Common myeloid progenitor, CD34-positive (primary cell): Measurements from ENCODE around the gene PUM1.
A peak's percentile ranks its signal among the peaks of the same experiment; 100 is the strongest.

ENCODE experiments used
- CTCF ChIA-PET: fragments of 350-600 bp; sonication (Branson Sonifier 250); formaldehyde crosslinking; loops from one replicate; lab custom pipeline; 2021; ENCODE audit warnings: antibody characterized with exemption; lab: Charles Lee
- POLR2A ChIA-PET: fragments of 350-600 bp; sonication (Branson Sonifier 250); formaldehyde crosslinking; loops from one replicate; lab custom pipeline; 2021; ENCODE audit warnings: antibody characterized with exemption; lab: Charles Lee
- DNase-seq, 3 donors: peaks; one replicate each; pipeline versions ENCODE4 v3.0.0 to v3.0.0-alpha.2; 2013
- H3K27ac ChIP-seq, 2 experiments: 1 replicate in 1 of 2; 2 replicates in 1 of 2; pipeline ENCODE4 v1.7.0; 2013; ENCODE audit warnings: inconsistent platforms in 2 of 2, low read length in 2 of 2, mild to moderate bottlenecking in 2 of 2, low read depth in 1 of 2, moderate library complexity in 1 of 2; ENCODE audit not compliant: severe bottlenecking in 2 of 2, insufficient read depth in 1 of 2, poor library complexity in 1 of 2
- H3K27me3 ChIP-seq, 5 experiments: replicated peaks in 2 of 5; 1 replicate in 3 of 5; 2 replicates in 2 of 5; pipeline versions ENCODE4 v1.6.1 to v1.7.0; 2013; ENCODE audit warnings: low read length in 4 of 5, mild to moderate bottlenecking in 2 of 5, moderate library complexity in 2 of 5, inconsistent platforms in 1 of 5; ENCODE audit not compliant: insufficient read depth in 5 of 5, control insufficient read depth in 4 of 5
- H3K36me3 ChIP-seq, 4 experiments: 1 replicate in 2 of 4; 2 replicates in 2 of 4; pipeline versions ENCODE4 v1.6.1 to v1.7.0; 2013; ENCODE audit warnings: low read length in 3 of 4, control low read depth in 1 of 4, mild to moderate bottlenecking in 1 of 4; ENCODE audit not compliant: control insufficient read depth in 4 of 4, insufficient read depth in 4 of 4
- H3K4me1 ChIP-seq, 4 experiments: 1 replicate in 3 of 4; 2 replicates in 1 of 4; pipeline versions ENCODE4 v1.6.1 to v1.7.1; 2013; ENCODE audit warnings: low read length in 3 of 4, mild to moderate bottlenecking in 3 of 4, control low read depth in 1 of 4, inconsistent platforms in 1 of 4, moderate library complexity in 1 of 4; ENCODE audit not compliant: control insufficient read depth in 4 of 4, insufficient read depth in 4 of 4; ENCODE audit errors: control extremely low read depth in 1 of 4
- H3K4me3 ChIP-seq, 7 experiments: 1 replicate in 4 of 7; 2 replicates in 3 of 7; pipeline versions ENCODE4 v1.5.1 to v1.7.0; 2013; ENCODE audit warnings: mild to moderate bottlenecking in 7 of 7, low read length in 6 of 7, moderate library complexity in 6 of 7, inconsistent platforms in 2 of 7, low read depth in 2 of 7, control low read depth in 1 of 7; ENCODE audit not compliant: insufficient read depth in 4 of 7, control insufficient read depth in 1 of 7; ENCODE audit errors: extremely low read depth in 1 of 7
- H3K9me3 ChIP-seq, 5 experiments: 1 replicate in 4 of 5; 2 replicates in 1 of 5; pipeline versions ENCODE4 v1.6.1 to v1.7.1; 2013; ENCODE audit warnings: low read length in 4 of 5, mild to moderate bottlenecking in 2 of 5, inconsistent platforms in 1 of 5, low read depth in 1 of 5, moderate library complexity in 1 of 5; ENCODE audit not compliant: control insufficient read depth in 4 of 5, insufficient read depth in 2 of 5; ENCODE audit errors: control extremely low read depth in 1 of 5
- WGBS: methylation state at CpG from one replicate; pipeline ENCODE4 v1.1.5; 2013; ENCODE audit not compliant: insufficient coverage; 5-methylcytosine and 5-hydroxymethylcytosine counted together

The PUM1 gene

GRCh38 chr1:30892671-30893073 is 172.8 kb downstream of the PUM1 start:
- peaks cover 0 to 88% (median 30%) of the 10 kb centered on the region in 5 experiments for H3K27me3 ChIP-seq
- H3K4me1 ChIP-seq = peaks cover 0 to 4% (median 2%) of the 10 kb centered on the region in 4 experiments
- H3K27ac ChIP-seq = no peak overlapping the region
- no peaks in the 10 kb centered on the region for H3K36me3 ChIP-seq
- ChIA-PET CTCF (interaction anchor here (1.5 to 3.9 kb wide), 3 partner anchors 11 to 91 kb away, joined by 7 to 19 read pairs (median 10); no protein-coding TSS in a partner anchor), POLR2A (no interaction called here)
- no peak for DNase-seq
- no peaks in the 10 kb centered on the region for H3K9me3 ChIP-seq
- H3K4me3 ChIP-seq = no peak overlapping the region
- 94% methylated on average over 6 of the region's 6 CpGs for WGBS

GRCh38 chr1:30891227-30891552 is 174.3 kb downstream of the PUM1 start:
- DNase-seq = no peak
- CTCF ChIA-PET = interaction anchor here (1.0 to 3.9 kb wide), 3 partner anchors 14 to 89 kb away, joined by 3 to 19 read pairs (median 10); no protein-coding TSS in a partner anchor
- H3K4me1 ChIP-seq = peaks cover 0 to 4% (median 2%) of the 10 kb centered on the region in 4 experiments

GRCh38 chr1:30890502-30891226 is 174.9 kb downstream of the PUM1 start:
- H3K36me3 ChIP-seq = no peaks in the 10 kb centered on the region
- no peaks in the 10 kb centered on the region for H3K9me3 ChIP-seq
- H3K4me3 ChIP-seq = no peak overlapping the region
- DNase-seq = no peak
- no peak overlapping the region for H3K27ac ChIP-seq
- POLR2A ChIA-PET = interaction anchor here (0.6 kb wide), 1 partner anchor 14 kb away, joined by 3 read pairs; no protein-coding TSS in a partner anchor
- peaks cover 0 to 4% (median 2%) of the 10 kb centered on the region in 4 experiments for H3K4me1 ChIP-seq
- WGBS = 88% methylated on average over 8 of the region's 10 CpGs
- peaks cover 0 to 89% (median 38%) of the 10 kb centered on the region in 5 experiments for H3K27me3 ChIP-seq
- CTCF ChIA-PET = interaction anchor here (1.0 to 3.9 kb wide), 2 partner anchors 15 to 89 kb away, joined by 3 to 19 read pairs; no protein-coding TSS in a partner anchor

More at GRCh38 chr1:30891227-30891552, 174.3 kb downstream of the PUM1 start:
- Histone ChIP-seq H3K36me3 (no peaks in the 10 kb centered on the region), H3K4me3 (no peak overlapping the region), H3K27me3 (peaks cover 0 to 88% (median 35%) of the 10 kb centered on the region in 5 experiments), H3K27ac (no peak overlapping the region), H3K9me3 (no peaks in the 10 kb centered on the region)
- WGBS = 93% methylated on average over 5 of the region's 5 CpGs
- POLR2A ChIA-PET = interaction anchor here (0.6 kb wide), 1 partner anchor 15 kb away, joined by 3 read pairs; no protein-coding TSS in a partner anchor

GRCh38 chr1:30889511-30889910 is 176.0 kb downstream of the PUM1 start:
- H3K4me1 ChIP-seq = peaks cover 0 to 4% (median 2%) of the 10 kb centered on the region in 4 experiments

GRCh38 chr1:30888975-30889374 is 176.5 kb downstream of the PUM1 start:
- Histone ChIP-seq H3K4me1 (peaks cover 0 to 4% (median 2%) of the 10 kb centered on the region in 4 experiments), H3K27ac (no peak overlapping the region), H3K9me3 (no peaks in the 10 kb centered on the region), H3K36me3 (no peaks in the 10 kb centered on the region), H3K4me3 (no peak overlapping the region), H3K27me3 (peaks cover 0 to 85% (median 33%) of the 10 kb centered on the region in 5 experiments)
- no peak for DNase-seq
- CTCF ChIA-PET = no interaction called here
- no CpG with 5 or more reads among the region's 3 CpGs for WGBS
- POLR2A ChIA-PET = no interaction called here

More at GRCh38 chr1:30889511-30889910, 176.0 kb downstream of the PUM1 start:
- DNase-seq = no peak
- no peak overlapping the region for H3K4me3 ChIP-seq
- WGBS = no CpG with 5 or more reads among the region's 5 CpGs
- H3K36me3 ChIP-seq = no peaks in the 10 kb centered on the region
- H3K27me3 ChIP-seq = peaks cover 0 to 84% (median 31%) of the 10 kb centered on the region in 5 experiments
- POLR2A ChIA-PET = no interaction called here
- CTCF ChIA-PET = interaction anchor here (0.9 kb wide), 1 partner anchor 31 kb away, joined by 3 read pairs; no protein-coding TSS in a partner anchor
- no peak overlapping the region for H3K27ac ChIP-seq
- H3K9me3 ChIP-seq = no peaks in the 10 kb centered on the region

GRCh38 chr1:30888391-30888790 is 177.1 kb downstream of the PUM1 start:
- Histone ChIP-seq H3K36me3 (no peaks in the 10 kb centered on the region), H3K4me3 (no peak overlapping the region), H3K27me3 (peaks cover 0 to 85% (median 33%) of the 10 kb centered on the region in 5 experiments), H3K9me3 (no peaks in the 10 kb centered on the region), H3K27ac (no peak overlapping the region), H3K4me1 (peaks cover 0 to 4% (median 2%) of the 10 kb centered on the region in 4 experiments)
- CTCF ChIA-PET = no interaction called here
- WGBS = 63% methylated on average over 5 of the region's 8 CpGs
- DNase-seq = peak in 1 of 3 donors; percentile 32
- POLR2A ChIA-PET = no interaction called here
